Stimulated activated naive CD4-positive, alpha-beta T cell treated with Interleukin-2 at 50 U/mL for 16 hours (primary cell): ENCODE measurements around the gene CFB.
A peak's percentile ranks its signal among the peaks of the same experiment; 100 is the strongest.

ENCODE experiments used
- DNase-seq: peaks from one replicate; lab custom pipeline; 2025; lab: John Stamatoyannopoulos, UW

The CFB gene

DNA sequence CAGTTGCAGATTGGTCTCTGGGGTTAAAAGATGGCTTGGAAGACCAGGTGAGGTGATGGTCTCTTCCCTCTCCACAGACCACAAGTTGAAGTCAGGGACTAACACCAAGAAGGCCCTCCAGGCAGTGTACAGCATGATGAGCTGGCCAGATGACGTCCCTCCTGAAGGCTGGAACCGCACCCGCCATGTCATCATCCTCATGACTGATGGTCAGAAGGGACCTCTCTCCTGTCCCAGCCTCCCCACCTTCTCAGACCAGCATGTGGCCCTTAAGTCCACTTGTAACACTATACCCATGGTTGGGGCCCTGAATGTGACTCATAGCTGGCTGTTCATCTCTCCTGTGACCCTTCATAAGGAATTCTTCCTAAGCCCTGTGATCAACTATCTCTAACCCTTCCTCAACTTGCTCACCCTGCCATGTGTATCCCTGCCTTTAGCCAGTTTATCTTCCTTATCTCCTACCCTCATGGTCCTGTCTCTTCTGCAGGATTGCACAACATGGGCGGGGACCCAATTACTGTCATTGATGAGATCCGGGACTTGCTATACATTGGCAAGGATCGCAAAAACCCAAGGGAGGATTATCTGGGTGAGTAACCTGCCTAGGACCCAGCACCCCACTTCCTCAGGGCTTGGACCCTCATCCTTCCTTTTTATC lies 3.0 kb downstream of the CFB start:
- no peak for DNase-seq

DNA sequence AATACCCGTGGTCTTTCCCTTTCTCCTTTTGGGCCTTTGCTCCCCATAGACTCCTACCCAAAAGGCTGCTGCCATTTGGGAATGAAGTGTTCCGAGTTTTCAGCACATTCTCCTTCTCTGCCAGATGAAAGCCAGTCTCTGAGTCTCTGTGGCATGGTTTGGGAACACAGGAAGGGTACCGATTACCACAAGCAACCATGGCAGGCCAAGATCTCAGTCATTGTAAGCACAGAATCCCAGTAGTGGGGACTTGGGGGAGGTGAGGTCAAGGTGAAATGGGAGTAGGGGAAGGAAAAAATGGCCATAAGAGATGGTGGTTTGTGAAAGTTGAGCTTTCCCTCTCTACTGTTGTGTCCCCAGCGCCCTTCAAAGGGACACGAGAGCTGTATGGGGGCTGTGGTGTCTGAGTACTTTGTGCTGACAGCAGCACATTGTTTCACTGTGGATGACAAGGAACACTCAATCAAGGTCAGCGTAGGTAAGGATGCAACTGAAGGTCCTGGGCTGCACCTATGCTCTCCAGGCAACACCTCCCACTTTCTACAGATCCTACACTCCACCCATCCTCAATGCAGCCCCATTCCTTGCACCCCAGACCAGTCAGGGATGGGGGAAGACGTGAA lies 4.1 kb downstream of the CFB start:
- DNase-seq, result no peak

DNA sequence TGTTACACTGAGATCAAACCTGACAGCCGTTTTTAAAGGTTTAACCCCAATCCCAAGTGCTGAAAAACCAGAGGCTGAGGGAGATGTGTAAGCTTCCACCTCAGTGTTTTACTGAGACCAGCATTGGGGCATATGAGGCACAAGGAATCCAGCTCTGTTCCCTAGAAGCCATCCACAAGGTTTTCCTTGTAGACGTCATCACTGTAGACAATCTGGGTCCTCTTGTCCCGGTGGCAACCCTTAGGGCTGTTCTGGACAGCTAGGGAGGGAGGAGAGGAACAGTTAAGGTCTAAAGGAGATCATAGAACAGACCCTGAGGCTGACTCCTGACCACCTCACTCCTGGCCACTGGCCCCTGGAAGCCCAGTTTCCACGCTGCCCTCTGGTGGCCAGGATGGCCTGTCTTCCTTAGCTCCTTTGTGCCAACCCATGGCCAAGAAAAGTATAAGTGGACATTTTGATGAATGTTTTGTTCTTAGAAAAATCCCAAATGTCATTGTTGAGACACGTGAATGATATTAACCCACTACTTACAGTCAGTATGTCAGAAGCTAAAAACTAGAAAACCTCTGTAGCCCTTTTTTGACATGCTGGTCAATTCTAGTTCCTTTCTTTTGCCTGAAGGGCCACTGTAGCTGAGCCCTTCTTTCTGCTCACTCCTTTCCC lies 6.4 kb downstream of the CFB start:
- peak; percentile 7 for DNase-seq

DNA sequence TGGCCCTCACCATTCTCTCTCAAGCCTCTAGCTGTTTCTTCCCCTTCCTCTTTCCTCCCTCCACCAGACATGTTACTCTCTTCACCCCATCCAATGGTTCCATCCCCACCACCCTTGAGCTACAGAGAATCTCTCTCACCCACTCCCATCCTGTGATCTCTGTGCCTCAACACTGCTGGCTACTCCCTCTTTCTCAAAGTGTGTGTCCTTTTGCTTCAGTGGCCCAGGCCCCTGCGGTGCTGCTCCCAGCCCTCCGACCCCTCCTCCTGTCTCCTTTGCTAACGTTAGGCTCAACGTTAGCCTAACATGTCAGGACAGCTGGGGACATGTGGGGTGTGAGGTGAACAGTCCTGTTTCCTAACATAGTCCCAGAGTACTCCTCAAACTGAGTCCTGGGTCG lies 7.0 kb downstream of the CFB start:
- DNase-seq, result no peak

DNA sequence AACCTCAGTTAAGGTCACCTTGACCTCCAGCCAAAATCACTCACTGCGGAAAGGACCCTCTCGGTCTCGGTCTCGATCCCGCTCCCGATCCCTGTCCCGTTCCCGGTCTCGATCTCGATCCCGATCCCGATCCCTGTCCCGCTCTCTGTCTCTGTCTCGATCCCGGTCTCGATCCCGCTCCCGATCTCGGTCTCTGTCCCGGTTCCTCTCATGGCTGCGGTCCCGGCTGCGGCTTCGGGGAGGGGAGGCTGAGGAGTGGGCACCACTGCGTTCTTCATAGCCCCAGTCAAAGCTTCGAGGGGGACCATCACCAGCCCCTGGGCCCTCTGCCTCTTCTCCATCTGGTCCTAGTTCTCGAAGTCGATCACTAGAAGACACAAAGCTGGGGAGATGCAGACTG lies 8.6 kb downstream of the CFB start:
- DNase-seq, result no peak

DNA sequence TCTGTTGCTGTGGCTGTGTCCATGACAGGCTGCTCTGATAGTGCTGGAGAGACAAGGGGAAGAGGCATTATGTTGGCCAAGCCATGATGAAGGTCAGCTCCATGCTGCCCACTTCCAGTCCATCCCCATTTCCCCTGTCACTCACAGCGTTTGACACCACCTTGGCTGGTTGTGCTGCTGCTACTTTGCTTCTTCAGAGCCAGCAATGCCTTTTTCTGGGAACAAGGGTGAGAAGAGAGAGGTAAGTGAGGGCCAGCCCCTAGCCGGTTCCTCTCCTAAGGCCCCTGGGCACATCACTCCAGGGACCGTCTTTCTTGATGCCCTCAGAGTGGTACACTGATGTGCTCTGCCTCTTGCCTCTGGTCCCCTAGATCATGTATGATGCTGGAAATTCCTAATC lies 10.9 kb downstream of the CFB start:
- DNase-seq, result no peak

DNA sequence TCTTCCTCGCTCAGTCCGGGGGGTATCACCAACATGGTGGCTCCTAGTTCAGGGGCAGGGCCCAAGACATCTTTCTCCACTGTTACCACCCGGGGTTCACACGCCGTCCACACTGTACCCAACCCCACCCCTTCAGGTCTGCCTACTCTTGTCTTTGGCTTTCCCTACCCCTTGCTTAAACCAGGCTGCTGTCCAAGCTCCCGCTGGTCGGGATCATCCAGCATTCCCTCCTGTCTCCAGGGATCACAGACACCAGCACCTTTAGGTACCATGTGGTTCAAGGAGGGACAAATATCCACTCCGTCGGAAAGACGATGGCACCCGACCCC lies 12.5 kb downstream of the CFB start:
- DNase-seq, result no peak

DNA sequence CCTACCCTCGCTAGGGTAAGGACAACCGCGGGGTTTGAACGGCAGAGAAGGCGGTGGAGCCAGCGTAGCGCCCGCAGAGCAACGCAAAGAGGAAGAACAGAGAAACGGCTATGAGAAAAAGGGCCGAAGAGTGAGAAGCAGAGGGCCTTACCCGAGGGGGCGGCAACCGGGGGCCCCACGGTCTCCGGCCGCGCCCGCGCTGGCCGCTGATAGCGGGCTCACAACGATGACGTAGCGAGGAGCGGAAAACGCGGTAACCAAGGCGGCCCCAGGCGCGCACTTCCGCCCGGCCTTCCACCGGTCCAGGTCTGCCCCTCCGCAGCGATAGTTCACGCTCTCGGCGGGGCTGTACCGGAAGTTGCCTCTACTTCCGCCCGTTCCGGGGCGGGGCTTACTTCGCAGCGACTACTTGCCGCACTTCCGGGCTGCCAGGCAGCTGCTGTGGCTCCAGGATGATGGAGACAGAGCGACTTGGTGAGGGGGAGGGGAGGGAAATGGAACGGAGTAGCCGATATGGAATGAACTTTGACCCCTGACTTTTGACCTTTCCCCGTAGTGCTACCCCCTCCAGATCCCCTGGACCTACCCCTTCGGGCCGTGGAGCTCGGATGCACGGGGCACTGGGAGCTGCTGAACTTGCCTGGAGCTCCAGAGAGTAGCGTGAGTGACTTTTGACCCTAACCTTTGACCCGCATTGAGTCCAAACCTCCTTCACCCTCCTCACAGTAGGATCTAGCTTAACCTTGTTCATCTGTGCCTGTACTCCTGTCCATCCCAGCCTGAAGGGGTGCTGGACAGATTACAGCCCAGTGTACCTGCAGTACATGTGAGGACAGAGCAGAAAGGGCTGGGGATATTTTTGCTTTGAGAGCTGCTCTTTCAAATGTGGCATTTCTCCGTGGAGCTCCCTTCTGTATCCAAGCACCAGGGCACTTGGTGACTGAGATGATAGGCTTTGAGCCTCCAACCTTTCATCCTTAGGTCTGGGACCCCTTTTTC lies 13.1 kb downstream of the CFB start, which contains the start of the genes NELFE and SKIC2:
NELFE (minus strand) TSS at position 231 of the 999 bp plus-strand sequence. CDS start 525 bp downstream, outside the sequence.
SKIC2 (plus strand) TSS at position 435 of the 999 bp plus-strand sequence; CDS start at position 453, 18 bp downstream.
- DNase-seq, result peak; percentile 96

DNA sequence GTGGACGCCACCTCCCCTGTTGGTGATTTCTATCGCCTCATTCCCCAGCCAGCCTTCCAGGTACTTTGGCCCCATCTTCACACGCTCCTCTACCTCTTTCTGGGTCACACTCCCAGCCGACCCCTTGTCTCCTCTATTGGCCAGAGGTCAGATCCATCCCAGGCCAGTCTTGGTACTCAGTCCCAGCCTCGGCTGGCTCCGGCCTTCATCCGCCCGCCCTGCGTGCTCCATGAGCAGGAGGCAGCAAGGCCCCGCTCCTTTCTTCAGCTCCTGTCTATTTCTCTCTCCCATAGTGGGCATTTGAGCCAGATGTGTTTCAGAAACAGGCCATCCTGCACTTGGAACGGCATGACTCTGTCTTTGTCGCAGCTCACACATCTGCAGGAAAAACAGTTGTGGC lies 15.7 kb downstream of the CFB start:
- DNase-seq, result no peak

DNA sequence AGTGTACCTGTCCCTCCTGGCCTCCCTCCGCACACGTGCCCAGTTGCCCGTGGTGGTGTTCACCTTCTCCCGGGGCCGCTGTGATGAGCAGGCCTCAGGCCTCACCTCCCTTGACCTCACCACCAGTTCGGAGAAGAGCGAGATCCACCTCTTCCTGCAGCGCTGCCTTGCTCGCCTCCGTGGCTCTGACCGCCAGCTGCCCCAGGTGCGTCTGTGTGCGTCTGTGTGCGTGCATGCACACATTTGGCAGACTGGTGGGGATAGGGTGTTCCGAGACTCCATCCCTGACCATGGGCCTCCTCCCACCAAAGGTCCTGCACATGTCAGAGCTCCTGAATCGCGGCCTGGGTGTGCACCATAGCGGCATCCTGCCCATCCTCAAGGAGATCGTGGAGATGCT lies 18.0 kb downstream of the CFB start:
- DNase-seq, result no peak

DNA sequence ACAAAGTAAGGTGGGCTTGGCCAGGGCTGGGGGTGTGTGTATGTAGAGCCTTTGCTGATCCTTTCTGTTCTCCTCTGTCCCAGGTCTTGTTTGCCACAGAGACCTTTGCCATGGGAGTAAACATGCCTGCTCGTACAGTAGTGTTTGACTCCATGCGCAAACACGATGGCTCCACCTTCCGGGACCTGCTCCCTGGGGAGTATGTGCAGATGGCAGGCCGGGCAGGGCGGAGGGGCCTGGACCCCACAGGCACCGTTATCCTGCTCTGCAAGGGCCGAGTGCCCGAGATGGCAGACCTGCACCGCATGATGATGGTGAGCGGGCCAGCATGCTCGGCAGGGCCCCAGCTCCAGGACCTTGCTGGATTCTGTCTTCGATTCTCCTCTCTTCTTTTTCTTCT lies 19.8 kb downstream of the CFB start:
- DNase-seq, result no peak

DNA sequence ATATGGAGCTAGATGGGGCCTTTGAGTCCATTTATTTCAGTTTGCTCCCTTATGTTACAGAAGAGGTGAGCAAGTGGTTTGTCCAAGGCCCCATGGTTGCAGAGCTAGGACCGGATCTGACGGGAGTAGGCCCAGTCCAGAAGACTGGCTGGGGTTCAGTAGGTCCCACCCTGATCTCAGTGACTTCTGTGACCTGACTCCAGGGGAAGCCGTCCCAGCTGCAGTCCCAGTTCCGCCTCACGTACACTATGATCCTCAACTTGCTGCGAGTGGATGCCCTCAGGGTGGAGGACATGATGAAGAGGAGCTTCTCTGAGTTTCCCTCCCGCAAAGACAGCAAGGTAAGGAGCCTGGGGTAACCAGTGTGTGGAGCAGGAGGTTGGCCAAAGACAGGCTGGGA lies 20.6 kb downstream of the CFB start:
- DNase-seq, result no peak

DNA sequence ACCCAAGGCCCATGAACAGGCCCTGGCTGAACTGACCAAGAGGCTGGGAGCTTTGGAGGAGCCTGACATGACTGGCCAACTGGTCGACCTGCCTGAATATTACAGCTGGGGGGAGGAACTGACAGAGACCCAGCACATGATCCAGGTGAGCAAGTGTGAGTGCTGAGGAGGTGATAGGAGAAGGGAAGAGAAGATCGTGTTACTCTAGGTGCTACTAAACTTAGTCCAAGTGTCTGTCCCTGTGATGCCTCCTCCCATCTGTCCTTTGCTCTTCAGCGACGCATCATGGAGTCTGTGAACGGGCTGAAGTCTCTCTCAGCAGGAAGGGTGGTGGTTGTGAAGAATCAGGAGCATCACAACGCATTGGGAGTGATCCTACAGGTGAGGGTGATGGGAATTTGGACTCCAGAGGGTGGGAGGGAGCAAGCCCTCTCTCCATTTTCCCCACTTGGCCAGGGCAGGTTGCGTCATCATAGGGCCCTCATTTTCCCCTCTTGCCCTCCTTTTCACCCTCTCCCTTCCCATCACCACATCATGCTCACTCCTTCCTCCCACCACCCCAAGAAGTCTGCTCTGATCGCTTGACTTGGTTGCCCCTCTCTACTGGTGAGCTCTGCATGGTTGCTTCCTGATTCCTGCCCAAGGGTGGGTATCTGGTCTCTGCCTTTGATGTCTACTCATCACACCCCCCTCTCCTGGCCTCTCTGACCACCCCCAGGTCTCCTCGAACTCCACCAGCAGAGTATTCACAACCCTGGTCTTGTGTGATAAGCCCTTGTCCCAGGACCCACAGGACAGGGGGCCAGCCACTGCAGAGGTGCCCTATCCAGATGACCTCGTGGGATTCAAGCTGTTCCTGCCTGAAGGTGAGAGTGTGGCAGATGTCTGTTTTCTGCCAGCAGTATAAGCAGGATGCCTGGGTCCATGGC lies 21.4 kb downstream of the CFB start:
- DNase-seq, result no peak

DNA sequence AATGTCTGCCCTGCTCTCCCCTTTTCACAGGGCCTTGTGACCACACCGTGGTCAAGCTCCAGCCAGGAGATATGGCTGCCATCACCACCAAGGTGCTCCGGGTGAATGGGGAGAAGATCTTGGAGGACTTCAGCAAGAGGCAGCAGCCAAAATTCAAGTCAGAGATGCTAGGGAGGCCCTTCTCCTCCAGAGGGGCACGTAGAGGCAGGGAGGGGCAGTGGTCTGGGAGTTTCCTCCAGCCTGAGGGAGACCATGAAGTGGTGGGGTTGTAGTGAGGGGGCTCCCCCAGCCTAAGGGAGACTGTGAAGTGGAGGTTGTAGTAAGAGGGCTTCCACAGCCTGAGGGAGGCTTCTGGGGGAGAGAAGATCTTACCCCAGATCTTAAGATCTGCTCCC lies 22.0 kb downstream of the CFB start:
- no peak for DNase-seq

DNA sequence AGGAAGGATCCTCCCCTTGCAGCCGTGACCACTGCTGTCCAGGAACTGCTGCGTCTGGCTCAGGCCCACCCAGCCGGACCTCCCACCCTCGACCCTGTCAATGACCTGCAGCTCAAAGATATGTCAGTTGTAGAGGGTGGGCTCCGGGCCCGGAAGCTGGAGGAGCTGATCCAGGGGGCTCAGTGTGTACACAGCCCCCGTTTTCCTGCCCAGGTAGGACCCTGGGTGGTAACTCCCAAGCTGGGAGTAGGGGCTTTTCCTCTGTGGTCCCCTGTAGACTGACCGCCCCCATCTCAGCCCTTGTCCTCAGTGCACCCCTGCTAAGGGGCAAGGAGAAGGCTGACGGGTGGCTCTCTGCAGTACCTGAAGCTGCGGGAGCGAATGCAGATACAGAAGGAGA lies 22.4 kb downstream of the CFB start:
- no peak for DNase-seq

DNA sequence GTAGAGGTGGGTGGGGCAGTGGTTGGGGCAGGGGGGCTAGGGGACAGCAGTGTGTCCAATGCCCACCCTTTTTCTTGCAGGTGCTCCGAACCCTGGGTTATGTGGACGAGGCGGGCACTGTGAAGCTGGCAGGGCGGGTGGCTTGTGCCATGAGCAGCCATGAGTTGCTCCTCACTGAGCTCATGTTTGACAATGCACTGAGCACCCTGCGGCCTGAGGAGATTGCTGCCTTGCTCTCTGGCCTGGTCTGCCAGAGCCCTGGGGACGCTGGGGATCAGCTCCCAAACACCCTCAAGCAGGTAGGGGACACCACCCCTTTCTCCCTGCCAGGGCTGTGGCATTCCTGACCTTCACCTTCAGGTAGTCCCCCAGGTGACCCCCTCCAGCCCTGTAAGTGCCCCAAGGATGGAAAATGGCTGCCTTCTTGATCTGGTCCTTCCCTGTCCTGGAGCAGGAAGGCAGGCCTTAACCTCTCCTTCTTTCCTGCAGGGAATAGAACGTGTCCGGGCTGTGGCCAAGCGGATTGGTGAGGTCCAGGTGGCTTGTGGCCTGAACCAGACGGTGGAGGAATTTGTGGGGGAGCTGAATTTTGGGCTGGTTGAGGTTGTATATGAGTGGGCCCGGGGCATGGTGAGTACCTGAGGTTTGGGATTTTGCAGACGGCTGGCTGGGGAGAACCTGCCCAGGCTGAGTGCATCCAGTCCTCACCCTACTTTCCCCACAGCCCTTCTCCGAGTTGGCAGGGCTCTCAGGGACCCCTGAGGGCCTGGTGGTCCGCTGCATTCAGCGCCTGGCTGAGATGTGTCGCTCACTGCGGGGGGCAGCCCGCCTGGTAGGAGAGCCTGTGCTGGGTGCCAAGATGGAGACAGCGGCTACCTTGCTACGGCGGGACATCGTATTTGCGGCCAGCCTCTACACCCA lies 23.2 kb downstream of the CFB start:
- DNase-seq, result no peak

DNA sequence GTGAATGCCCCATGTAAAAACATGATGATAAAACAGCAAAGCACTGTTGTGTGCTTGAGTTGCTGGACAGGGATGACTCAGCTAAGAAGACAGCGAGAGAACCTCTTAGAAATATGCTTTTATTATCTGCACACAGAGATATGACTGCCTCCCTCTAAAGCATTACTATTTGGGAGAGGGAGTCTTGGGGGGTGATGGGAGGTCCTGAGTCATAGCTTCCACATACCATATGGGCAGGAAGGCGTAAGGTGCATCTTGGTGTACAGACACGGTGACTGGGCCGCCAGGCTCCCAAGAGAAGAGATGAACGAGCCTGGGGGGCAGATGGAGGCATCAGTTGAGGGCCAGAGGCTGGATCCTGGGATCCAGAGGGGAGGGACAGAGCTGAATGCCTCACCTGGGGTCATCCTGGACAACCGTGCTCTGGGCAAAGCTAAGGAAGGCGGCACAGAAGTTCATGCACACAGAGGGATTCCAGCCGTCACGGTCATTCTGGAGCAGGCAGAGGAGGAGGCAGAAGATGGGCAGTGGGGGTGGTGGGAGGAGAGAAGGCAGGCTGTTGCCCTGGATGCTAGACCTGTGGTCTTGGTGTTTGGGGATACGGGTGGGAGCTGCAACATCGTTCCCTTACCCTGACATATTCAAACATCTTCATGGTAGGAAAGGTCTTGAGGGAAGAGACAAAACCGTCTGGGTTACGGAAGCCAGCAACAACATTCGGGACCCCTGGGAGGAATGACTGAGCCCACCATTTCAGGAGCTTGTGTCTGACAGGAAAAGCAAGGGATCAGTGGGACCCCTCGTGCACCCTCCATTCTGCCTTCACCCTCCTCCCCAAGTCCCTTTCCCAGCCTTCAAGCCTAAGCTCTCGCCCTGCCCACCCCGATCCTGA lies 24.1 kb downstream of the CFB start:
- DNase-seq, result no peak

DNA sequence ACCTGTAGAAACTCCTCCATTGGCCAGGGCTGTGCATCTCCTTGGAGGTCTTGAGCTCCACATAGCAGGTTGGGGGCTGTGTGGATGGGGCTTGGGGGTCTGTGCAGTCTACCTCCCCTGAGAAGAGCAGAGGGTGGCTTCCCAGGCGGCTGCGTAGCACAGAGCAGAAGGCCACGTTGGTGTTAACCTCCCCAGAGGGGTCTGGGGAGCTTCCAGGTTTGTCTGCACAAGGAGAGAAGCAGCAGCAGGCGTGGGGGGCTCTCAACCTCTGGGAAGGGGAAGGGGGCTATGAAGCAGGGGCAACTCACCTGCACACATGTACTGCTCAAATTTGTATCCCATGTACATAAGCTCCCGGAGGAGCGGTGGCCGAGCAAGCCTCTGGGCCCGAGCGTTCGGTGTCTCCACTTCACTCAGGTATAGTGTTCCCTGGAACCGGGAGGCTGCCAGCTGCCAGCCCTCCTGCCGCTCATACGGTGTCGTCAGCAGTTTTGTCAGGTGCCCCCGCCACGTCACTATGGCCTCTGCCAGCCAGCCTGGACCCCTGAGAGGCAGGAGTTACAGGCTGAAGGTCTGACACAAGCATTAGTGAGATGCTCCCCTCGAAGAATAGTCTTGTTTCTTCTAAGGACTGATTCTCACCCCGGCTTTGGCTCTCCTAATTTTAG lies 24.8 kb downstream of the CFB start:
- DNase-seq, result no peak
